Cardiac muscle cell (in vitro differentiated cells and primary cell): ENCODE measurements around the gene GBGT1. TPM values are rescaled to one million over a fixed set of nuclear protein-coding genes. Genes with fewer than 3 reads are reported as not detected.

ENCODE experiments used
- DNase-seq, 2 donors: peaks; one replicate each; pipeline versions ENCODE4 v3.0.0 to v3.0.0-alpha.2; 2010 to 2017; ENCODE audit warnings: low read depth in 1 of 2, low spot score in 1 of 2
- H3K27ac ChIP-seq: fragments of 200-600 bp; sonication (generic); 2 replicates; pipeline ENCODE4 v1.5.1; 2016
- H3K27me3 ChIP-seq: fragments of 200-600 bp; sonication (generic); 2 replicates; pipeline ENCODE4 v1.6.0; 2016; ENCODE audit warnings: control low read depth
- H3K36me3 ChIP-seq: fragments of 200-600 bp; sonication (generic); 2 replicates; pipeline ENCODE4 v1.5.1; 2016; ENCODE audit warnings: control low read depth
- H3K4me1 ChIP-seq: fragments of 200-600 bp; sonication (generic); 2 replicates; pipeline ENCODE4 v1.8.1; 2017; ENCODE audit warnings: low read depth, mild to moderate bottlenecking, mixed run types
- H3K4me3 ChIP-seq: fragments of 200-600 bp; sonication (generic); 2 replicates; pipeline ENCODE4 v1.5.1; 2016; ENCODE audit warnings: mild to moderate bottlenecking
- H3K9me3 ChIP-seq: fragments of 200-600 bp; sonication (generic); 2 replicates; pipeline ENCODE4 v1.5.1; 2017; ENCODE audit warnings: low read depth, mild to moderate bottlenecking, control low read depth
- polyA plus RNA-seq: library from polyadenylated mRNA; unstranded; fragments of >200 nt; fragmentation: Nextera tagmentation; extraction: Ambion mirVana; gene quantifications from 2 replicates; pipeline ENCODE4 v1.2.1, GENCODE V29; 2016
- total RNA-seq: library from RNA; depleted of rRNA; stranded (reverse); fragments of >200 nt; gene quantifications from 2 replicates; pipeline ENCODE4 v1.2.3, GENCODE V29; 2016
- TF ChIP-seq, protein P1 (sequence below): IDR thresholded peaks from 2 replicates; pipeline ENCODE4 v1.5.1; 2012; ENCODE audit warnings: low read depth, mild to moderate bottlenecking, low read length

Gene GBGT1
- total and polyA plus RNA-seq, 2 experiments from 2014 or later = 0.87 to 11.9 TPM

DNA sequence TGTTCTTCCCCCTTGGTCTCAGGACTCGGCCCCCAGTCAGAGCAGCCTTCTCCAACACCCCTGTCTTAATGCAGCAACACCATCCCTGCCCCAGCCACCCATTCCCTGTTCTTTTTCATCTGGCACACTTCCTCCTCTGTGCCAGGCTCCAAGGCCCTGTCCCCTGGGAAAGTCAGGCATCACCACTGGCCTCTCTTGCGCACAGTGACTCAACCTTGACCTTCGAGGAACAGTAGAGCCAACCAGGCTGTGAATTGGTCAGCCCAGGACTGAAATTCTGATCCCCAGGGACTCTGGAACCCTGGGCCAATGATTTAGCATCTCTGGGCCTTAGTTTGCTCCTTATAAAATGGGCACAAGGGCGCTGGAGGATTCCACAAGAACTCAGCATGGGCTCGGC is 32.2 kb downstream of the GBGT1 start:
- no peaks in the 10 kb centered on the region for H3K9me3 ChIP-seq
- no peaks in the 10 kb centered on the region for H3K27me3 ChIP-seq
- no peak overlapping the region for H3K27ac ChIP-seq
- no peaks in the 10 kb centered on the region for H3K36me3 ChIP-seq
- no peak for DNase-seq
- H3K4me1 ChIP-seq = peaks cover 27% of the 10 kb centered on the region
- TF ChIP-seq, protein P1, sequence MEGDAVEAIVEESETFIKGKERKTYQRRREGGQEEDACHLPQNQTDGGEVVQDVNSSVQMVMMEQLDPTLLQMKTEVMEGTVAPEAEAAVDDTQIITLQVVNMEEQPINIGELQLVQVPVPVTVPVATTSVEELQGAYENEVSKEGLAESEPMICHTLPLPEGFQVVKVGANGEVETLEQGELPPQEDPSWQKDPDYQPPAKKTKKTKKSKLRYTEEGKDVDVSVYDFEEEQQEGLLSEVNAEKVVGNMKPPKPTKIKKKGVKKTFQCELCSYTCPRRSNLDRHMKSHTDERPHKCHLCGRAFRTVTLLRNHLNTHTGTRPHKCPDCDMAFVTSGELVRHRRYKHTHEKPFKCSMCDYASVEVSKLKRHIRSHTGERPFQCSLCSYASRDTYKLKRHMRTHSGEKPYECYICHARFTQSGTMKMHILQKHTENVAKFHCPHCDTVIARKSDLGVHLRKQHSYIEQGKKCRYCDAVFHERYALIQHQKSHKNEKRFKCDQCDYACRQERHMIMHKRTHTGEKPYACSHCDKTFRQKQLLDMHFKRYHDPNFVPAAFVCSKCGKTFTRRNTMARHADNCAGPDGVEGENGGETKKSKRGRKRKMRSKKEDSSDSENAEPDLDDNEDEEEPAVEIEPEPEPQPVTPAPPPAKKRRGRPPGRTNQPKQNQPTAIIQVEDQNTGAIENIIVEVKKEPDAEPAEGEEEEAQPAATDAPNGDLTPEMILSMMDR = no peak
- no peak overlapping the region for H3K4me3 ChIP-seq

- Histone ChIP-seq H3K36me3 (no peaks in the 10 kb centered on the region), H3K4me1 (peaks cover 33% of the 10 kb centered on the region), H3K27me3 (no peaks in the 10 kb centered on the region), H3K27ac (no peak overlapping the region), H3K4me3 (no peak overlapping the region), H3K9me3 (no peaks in the 10 kb centered on the region)
- no peak for DNase-seq
- TF ChIP-seq, protein P1 = no peak
Measured at GRCh38 chr9:133130685-133131244, 32.9 kb downstream of the GBGT1 start.

DNA sequence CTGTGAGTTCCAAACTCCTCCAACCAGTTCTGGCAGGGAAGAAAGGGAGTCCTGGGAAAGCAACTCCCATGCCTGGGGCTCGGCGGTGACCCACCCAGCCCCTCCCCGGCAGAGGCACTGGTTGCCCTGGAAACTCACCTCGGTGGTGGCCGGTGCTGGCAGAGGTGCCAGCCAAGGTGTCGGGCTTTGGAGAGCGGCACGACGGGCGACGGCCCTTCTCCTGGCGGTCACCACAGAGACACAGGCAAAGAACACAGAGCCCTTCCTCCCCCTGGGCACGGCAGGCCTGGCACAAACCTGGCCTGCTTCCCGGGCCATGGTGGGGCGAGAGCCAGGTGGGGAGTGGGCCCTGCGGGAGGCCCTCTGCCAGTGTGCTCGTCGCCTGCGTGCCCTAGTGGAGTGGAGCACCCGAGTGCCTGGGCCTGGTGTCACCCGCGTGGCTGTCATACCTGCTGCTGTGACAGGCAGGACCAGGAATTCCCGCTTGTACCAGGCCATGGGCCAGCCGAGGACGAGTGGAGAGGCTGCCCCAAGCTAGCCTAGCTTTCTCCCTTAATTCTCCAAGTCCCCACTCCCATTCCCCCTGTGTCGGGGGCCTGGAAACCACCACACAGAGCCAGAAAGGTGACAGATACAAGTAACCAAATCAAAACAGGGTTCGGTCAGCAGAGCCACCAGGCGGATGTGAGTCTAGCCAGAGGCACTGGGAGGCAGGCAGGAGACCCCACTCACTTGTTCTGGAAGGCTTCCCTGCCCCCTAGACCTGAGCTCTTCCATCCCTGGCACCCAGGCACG is 34.5 kb downstream of the GBGT1 start:
- Histone ChIP-seq H3K4me1 (peaks cover 30% of the 10 kb centered on the region), H3K27me3 (no peaks in the 10 kb centered on the region), H3K4me3 (no peak overlapping the region), H3K36me3 (no peaks in the 10 kb centered on the region), H3K27ac (no peak overlapping the region), H3K9me3 (no peaks in the 10 kb centered on the region)
- TF ChIP-seq, protein P1 = no peak
- no peak for DNase-seq

DNA sequence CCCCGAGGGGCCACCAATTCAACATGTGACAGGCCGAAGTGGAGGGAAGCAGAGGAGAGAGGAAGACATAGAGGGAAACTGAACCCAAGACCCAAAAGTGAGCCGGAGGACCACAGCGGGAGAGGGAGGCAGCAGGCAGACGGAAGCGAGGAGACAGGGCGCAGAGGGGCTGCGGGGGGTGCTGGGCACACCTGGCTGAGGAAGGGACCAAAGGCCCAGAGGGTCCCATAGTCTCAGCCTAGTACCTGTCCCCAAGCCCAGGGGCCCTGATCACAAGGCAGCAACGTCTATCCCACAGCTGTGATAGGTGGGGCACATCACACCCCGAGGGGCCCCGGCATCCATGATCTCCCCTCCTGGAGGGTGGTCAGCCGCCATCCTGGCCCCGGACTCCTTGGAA is 35.6 kb downstream of the GBGT1 start:
- DNase-seq = no peak
- Histone ChIP-seq H3K27me3 (no peaks in the 10 kb centered on the region), H3K36me3 (no peaks in the 10 kb centered on the region), H3K27ac (no peak overlapping the region), H3K4me3 (no peak overlapping the region), H3K4me1 (peaks cover 29% of the 10 kb centered on the region), H3K9me3 (no peaks in the 10 kb centered on the region)
- TF ChIP-seq, protein P1 = no peak

DNA sequence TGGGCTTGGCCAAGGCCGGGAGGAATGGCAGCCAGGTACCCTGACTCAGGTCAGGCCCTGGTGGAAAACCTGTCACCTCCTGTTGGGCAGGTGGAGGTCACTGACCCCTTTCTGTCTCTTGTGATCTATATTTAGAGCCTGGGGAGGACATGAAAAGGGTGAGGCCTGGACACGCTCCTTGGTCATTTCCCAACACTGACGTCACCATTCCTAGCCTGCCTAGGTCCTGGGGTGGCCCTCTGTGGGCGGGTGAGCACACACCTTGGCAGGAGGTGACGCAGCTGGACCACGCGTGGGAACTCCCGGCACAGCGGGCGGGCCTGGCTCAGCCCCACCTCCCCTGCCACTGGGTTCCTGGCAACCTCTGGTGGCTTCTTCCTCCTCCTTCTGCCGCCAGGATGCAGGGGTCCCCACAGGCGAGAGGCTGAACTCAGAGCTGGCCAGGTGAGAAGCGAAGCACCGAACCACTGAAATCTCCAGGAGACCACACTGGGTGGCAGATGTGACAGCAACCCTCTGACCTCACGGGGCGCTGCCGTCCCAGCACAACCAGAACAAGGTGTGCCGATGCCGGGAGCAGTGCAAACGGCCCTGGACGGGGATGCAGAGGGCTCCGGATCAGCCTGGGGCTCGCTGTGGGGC is 36.3 kb downstream of the GBGT1 start:
- TF ChIP-seq, protein P1 = no peak
- H3K9me3 ChIP-seq = no peaks in the 10 kb centered on the region
- peaks cover 33% of the 10 kb centered on the region for H3K4me1 ChIP-seq
- peak overlapping the region; percentile 65 for H3K27ac ChIP-seq
- DNase-seq = no peak
- H3K27me3 ChIP-seq = no peaks in the 10 kb centered on the region
- no peak overlapping the region for H3K4me3 ChIP-seq
- H3K36me3 ChIP-seq = no peaks in the 10 kb centered on the region
